OCI-M1 (cell line): ENCODE measurements around the gene TCL1A.
"Not testable (repeated sequence)": the region's sequence is repeated elsewhere in the genome, so short reads cannot be mapped to it uniquely, and the experiment has no call there.

Source experiments
- DNase-seq: peaks from one replicate; lab custom pipeline; 2025; lab: John Stamatoyannopoulos, UW

TCL1A gene, protein sequence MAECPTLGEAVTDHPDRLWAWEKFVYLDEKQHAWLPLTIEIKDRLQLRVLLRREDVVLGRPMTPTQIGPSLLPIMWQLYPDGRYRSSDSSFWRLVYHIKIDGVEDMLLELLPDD

DNA sequence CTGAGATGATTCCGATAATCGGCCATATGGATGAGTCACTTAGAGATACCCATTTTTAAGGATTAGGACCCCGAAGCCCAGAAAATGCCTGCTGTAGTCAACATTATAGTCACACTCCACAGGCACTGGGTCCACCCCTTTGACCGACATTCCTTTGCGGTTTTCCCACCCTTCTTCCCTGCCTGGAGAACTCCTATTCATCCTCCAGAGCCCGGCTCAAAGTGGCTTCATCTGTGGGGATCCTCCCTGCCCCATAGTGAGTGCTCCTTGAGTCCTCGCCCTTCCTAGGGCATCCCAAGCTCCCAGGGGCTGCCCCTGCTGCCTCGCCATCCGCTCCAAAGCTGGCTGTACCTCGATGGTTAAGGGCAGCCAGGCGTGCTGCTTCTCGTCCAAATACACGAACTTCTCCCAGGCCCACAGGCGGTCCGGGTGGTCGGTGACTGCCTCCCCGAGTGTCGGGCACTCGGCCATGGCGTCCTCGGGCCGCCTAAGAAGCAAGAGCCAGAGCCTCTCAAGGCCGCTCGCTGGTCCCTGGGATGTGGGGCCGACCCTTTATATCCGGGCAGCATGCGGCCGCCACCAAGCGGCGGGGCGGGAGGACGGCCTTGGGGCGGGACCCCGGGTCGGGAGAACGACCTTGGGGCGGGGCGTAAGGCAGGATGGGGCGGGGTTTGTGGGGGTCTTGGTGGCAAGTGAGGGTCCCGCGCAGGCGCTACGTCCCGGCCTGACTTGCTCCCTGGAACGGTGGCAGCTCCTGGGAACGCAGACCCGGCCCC, at the start of gene TCL1A:
TSS of gene TCL1A (minus strand) at position 530 of the 776 bp plus-strand sequence. CDS start at position 471, 59 bp downstream.
- DNase-seq, result no peak

DNA sequence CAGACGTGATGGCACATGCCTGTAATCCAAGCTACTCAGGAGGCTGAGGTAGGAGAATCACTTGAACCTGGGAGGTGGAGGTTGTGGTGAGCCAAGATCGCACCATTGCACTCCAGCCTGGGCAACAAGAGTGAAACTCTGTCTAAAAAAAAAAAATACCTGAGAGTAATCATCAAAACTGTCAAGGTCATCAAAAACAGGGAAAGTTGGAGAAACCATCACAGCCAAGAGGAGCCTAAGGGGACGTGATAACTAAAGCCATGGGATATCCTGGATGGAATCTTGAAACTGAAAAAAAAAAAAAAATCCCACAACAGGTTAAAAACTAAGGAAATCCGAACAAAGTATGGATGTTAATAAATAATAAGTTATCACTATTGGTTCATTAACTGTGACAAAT, 49.1 kb upstream of the TCL1A start:
- DNase-seq, result not testable (repeated sequence)

DNA sequence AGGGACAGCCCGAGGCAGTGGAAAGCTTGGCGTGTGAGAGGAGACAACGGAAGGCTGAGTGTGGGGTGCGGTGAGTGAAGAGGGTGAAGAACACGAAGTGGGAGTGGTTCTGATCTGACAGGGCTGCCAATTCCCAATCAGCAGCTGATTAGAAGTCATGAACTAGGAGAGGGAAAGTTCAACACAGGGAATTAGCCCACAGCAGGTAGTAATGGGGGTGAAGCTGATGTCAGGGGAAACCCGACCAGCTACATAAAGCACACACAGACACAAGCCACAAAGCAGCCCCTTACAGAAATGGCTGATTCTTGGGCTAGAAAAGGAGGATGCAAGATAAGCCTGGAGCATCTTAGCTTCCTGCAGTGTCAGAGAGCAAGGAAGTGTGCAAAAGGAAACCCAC, 47.5 kb upstream of the TCL1A start:
- DNase-seq, result no peak

DNA sequence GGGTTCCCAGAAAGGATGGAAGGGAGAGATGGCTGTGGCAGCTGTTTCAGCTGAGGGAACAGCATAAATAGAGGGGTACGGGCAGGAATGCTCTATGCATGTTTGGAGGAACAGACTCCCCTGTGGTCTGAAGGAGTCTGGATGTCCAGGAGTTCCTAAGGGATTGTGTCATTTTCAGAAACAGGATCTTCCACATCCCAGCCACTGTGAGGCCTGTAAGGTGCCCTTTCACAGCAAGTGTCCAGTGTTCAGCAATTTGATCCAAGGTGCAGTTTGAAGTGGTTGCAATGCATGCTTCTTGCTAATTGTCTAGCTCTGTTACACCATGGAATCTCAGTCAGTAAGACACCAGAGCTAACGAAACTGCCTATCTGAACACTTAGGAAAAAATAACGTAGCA, 46.7 kb upstream of the TCL1A start:
- DNase-seq, result no peak

DNA sequence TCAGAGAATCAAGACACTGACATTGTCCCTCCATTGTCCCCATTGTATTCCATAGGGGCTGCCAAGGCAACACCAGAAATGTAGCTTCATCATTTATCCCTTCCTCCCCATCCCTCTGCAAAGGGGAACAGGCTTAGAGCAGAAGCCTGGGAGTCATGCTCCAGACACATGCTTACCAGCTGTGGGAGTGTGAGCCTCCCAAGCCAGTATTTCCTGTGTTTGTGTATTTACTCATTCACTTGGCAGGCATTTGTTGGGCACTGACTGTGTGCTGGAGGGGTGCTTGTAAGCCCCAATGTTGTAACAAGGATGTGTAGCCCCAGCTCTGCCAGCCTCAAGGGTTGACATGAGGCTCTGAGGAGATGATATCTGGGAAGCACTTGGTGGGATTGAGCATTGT, 46.0 kb upstream of the TCL1A start:
- DNase-seq, result no peak

DNA sequence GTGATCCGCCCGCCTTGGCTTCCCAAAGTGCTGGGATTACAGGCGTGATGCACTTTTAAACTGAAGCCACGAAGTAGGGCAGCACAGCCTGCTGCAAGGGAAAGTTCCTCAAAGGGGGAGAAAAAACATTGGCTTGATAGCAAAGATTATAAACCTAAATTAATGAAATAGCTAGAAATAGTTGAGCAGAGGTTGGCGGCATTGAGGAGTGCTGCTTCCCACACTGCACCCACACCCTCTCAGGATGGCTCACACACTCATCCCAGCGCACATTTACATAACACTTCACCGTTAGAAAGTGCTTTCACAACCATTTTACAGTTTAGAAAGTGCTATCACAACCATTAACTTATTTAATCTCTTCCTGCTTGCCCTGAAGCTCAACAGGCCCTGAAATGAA, 44.4 kb upstream of the TCL1A start:
- no peak for DNase-seq

DNA sequence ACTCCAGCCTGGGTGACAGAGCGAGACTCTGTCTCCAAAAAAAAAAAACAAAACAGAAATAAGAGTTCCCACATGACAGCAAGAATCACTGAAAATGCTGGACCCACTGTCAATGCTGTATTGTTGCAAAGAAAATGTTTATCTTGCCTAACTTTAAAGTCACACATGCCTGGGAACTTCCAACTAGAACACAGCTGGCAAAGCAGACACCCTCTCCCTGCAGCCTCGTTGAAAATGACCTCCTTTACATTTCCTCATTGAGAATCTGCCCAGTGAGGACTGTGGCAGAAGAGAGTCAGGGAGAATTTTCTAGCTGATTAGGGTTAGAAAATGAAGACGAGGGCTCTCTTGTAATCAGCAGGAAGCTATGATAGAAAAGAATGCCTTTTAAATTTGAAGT, 42.8 kb upstream of the TCL1A start:
- DNase-seq, result no peak

DNA sequence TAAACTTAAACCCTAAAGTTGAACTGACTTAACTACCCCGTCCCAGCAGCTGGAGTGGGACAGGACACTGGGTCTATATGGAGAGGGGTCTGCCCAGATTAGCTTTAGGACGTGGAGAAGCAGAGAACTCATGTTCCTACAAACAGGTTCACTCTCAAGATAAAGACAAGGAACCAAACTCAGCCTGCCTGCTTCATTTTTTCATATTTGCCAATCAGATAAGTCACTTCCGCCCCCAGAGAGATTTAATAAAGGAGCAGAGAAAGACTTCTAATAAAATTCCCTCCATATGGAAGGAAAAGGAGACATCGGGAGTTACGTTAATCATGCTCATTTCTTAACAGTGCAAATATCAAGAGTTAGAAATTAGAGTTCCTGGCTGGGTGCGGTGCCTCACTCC, 42.2 kb upstream of the TCL1A start:
- no peak for DNase-seq

DNA sequence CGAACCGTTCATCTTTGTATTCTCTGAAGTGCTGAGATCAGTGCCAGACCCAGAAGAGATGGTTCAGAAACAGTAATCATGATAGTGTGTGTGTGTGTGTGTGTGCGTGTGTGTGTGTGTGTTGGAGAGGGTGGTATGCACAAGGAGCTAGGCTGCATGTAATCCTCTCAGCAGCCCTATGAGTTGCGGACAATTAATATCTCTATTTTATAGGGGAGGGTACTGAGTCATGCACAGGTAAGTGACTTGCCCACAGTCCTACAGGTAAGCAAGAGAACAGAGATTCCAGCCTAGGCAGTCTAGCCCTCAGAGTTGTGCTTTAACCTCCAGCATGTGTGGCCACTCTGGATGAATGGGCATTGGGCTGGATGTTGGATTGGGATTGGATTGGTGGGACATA, 27.9 kb upstream of the TCL1A start:
- no peak for DNase-seq

DNA sequence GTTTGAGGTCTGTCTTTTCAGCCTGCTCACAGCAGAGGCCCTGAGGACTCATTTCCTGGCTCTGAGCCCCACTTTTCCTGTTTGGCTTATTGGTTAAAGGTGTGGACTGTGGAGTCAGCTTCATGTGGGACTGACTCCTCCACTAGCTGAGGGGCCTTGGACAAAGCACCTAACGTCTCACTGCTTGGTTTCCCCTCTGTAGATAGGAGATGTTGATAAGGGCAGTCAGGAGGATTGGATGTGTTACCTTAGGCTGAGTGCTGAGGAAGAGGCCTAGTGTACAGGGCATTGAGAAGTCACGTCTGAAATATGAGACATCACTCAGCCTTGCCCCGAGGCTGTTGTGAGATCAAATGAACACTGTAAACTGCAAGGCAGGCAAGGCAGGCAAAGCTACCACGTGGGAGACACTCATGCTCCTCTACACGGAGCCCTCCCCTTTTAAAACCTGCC, 27.1 kb upstream of the TCL1A start:
- DNase-seq, result no peak

DNA sequence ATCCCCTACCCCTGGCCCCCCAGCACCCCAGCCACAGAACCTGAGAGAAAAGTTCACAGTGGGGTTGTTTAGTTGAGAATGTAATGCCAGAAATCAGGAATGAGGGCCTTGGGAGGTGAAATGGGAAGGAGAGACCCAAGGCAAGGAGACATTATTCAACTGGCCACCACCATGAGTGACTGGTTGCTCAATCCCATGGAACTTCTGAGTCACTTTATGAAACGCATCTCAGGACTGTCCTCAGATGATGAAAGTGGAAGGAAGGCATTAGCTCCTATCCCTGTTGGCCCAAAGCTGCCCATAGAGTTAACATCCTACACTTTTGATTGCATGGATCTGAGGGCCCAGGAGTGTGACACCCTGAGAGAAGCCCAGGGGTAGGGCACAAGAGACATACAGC, 25.4 kb upstream of the TCL1A start:
- DNase-seq, result no peak

DNA sequence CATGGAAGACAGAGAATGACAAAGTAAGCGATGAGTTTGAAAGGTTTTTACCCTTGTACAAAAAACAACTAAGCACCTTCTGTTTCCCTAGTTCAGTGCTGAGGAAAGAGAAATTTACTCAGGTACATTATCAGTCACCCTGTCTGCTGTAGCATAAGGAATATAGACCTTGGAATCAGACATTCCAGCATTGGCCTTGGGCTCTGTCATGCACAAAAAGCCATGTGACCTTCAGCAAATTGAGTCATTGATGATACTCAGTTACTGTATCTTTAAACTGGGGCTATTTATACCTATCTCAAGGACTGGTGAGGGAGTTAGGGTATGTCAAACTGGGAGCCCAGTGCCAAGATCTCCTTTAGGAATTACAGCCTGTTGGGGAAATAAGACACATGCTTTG, 19.3 kb upstream of the TCL1A start:
- no peak for DNase-seq

DNA sequence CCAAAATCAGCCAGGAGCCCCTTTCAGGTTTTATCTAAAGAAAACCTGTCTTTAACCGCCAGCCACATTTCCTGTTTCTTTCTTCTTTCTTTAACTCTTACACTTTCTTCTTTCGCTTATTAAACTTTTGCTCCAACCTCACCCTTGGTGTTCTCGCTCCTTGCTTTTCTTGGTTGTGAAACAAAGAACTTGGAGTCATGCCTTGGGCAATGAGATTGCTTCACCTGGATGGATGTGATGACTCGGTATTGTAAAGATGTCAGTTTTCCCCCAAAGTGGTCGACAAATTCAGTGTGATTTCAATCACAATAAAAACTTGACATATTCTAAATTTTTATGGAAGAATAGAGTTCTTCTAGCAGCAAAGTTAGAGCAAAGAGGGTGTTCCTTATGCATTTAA, 16.2 kb upstream of the TCL1A start:
- no peak for DNase-seq

DNA sequence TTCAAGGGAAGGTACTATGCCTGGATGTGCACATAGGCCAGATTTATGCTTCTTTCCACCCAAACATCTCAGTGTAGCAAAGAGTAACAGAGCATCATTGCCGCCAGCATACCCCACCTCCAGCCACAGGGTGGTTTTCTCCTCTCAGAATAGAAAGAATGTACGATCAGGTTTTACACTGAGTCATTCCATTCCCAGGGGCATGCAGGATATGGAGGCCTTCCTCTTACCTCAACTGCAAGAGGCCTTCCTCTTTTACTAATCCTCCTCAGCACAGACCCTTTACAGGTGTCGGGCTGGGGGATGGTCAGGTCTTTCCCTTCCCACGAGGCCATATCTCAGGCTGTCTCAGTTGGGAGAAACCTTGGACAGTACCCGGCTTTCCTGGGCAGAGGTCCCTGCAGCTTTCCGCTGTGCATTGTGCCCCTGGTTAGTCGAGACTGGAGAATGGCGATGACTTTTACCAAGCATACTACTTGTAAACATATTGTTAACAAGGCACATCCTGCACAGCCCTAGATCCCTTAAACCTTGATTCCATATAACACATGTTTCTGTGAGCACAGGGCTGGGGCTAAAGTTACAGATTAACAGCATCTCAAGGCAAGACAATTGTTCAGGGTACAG, 15.6 kb upstream of the TCL1A start:
- DNase-seq, result not testable (repeated sequence)

DNA sequence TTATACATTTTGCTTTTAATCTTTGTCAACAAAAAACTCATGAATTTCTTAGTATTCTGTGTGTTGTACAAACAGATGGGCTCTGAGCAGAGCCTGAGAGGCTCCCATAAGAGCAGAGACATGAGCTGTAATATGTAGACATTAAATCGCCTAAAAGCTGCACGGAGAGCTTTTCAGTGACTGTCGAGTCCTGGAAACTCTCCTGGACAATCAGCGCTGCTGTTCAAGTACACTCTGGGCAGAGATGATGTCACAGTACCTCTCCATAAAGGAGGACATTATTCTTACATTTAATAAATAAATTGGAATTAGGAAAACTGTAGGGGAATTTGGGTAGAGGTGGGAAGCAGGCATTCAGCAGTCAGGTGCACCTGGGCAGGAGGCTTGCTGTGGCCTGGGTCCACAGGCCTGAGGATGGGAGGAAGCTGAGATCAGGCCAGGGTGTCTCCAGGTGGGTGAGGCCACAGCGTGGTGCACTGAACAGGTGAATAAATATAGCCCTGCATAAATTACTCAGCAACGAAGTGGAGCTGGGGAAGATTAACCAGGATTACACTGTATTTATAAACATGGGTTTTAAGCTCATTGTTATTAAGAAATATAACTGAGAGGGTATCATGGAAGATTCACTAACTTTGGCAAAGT, 13.3 kb upstream of the TCL1A start:
- DNase-seq, result no peak

DNA sequence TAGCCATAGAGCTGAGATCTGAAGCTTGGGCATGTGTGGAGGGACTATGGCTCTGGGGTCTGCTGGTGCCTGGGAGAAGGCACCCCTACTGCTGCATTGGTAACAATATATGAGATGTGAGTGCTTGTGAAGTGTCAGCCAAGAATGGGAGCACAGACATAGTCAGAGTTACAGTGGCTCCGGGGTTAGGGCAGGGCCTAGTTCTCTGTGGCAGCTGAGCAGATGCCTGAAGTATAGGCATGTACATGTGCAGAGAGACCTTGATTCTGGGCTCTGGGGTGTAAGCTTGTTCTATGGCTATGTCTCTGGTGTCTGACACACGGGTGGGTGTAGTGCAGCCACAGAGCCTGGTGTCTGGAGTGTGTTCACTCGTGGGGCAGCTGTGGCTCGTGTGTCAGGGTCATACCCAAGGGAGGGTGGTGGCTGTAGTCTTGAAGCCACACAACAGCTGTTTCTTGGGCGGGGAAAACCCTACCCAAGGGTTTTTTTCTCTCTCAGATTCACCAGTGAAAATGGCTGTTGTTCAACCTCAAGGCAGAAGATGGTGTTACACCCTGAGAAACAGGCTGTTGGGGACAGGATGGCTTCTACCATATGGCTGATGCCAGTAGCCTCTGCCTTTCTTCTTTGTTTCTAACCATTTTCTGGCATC, 11.9 kb upstream of the TCL1A start:
- no peak for DNase-seq

DNA sequence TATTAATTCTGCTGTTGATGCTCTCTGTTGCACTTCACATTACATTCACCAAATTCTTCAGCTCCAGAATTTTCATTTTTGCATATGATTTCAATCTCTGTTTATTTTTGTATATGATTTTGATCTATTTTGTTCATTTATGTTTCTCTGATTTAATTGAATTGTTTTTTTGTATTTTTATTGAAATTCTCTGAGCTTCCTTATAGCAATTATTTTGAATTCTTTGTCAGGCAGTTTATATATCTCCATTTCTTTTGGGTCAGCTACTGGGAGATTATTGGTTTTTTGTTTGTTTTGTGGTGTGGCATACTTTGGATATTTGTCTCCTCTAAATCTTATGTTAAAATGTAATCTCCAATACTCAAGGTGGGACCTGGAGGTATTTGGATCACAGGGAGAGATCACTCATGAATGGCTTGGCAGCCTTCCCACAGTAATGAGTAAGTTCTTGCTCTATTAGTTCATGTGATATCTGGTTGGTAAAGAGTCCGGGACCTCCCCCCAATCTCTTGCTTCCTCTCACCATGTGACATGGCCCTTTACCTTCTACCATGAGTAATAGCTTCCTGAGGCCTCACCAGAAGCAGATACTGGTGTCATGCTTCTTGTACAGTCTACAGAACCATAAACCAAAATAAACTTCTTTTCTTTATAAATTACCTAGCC, 8.7 kb upstream of the TCL1A start:
- DNase-seq, result no peak

DNA sequence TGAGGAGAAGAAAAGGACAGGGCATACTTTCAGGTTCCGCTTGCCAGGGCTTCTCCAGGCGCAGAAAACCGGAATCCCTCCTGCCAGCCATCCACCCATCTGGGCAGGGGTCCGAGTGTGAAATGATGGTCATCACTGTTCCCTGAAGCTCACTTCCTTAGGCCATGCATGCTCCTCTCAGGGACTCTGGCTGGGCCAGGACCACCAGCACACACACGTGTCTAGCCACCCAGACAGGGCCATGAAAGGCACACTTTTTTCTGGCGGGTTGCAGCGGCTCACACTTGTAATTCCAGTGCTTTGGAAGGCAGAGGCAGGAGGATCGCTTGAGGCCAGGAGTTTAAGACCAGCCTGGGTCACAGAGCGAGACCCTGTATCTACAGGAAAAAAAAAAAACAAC, 1.5 kb downstream of the TCL1A start:
- no peak for DNase-seq

DNA sequence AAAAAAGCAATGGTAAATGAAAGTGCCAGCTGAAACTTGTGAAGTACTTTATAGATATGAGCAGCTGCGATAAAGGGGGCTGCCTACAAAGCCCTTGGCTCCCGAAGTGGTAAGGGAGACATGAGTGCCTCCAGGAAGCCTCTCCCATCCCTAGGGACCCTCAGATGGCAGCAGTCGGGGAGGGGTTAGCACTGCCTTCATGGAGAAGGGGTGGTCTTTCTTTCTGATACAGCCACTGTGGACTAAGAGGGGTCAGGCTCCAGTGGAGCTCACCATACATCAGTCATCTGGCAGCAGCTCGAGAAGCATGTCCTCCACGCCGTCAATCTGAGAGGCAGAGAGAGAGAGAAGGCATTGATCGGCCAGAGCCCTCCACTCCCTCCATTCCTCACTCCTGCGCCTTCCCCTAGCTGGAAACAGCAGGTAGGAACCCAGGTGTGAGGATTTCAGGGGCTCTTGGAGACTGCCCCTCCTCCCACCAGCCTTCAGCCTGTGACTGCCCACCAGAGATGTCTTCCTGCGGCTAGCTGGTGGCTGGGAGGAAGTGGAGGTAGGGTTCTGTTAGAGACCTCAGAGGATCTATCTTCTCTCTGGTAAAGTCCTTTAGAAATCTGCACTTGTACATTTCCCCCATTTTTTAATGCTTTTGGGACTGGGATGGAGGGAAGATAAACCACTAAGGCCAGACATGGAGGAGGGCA, 2.3 kb downstream of the TCL1A start:
- DNase-seq, result no peak

DNA sequence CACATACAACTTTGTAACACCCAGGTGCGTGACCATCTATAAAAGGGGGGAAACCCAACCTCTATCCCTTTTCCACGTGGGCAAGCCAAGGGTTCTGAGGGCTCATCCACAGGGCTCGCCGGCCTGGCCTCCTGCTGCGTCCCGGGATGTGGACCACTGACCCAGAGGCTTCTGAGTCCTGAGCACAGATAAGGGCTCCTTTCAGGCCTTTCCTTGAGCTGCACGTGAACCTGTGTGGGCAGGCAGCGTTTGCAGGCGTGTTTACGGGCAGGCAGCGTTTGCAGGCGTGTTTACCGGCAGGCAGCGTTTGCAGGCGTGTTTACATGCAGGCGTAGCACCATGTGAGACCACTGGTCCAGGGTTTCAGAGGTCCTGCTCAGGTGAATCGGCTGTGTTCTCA, 3.8 kb downstream of the TCL1A start:
- DNase-seq, result no peak

DNA sequence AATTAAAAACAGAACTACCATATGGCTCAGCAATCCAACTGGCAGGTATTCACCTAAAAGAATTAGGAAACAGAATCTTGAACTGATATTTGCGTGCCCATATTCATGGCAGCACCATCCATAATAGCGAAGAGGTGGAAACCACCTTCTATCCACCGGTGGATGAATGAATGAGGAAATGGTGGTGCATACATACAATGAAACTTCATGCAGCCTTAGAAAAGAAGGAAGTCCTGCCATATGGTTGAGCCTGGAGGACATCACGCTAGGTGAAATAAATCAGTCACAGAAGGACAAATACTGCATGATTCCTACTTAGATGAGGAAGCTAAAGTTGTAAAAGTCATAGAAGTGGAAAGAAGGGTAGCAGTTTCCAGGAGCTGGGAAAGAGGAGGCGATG, 6.6 kb downstream of the TCL1A start:
- DNase-seq, result no peak
